NAMALWA (cell line): ENCODE measurements around the gene MRAS.
"Not testable (repeated sequence)": the region's sequence is repeated elsewhere in the genome, so short reads cannot be mapped to it uniquely, and the experiment has no call there.

ENCODE experiments used
- DNase-seq: peaks from one replicate; pipeline ENCODE4 v3.0.0-alpha.2; 2015; ENCODE audit warnings: low spot score

MRAS gene

GRCh38 chr3:138389841-138390581, 41.6 kb downstream of the MRAS start:
- no peak for DNase-seq

GRCh38 chr3:138390582-138390932, 42.2 kb downstream of the MRAS start:
- no peak for DNase-seq

- no peak for DNase-seq
Observed at GRCh38 chr3:138394156-138394555, 45.8 kb downstream of the MRAS start.

- DNase-seq = no peak
Observed at GRCh38 chr3:138394686-138395085, 46.3 kb downstream of the MRAS start.

- DNase-seq = no peak
Observed at GRCh38 chr3:138395865-138396751, 47.7 kb downstream of the MRAS start.

GRCh38 chr3:138396752-138397410, 48.5 kb downstream of the MRAS start:
- DNase-seq = peak; percentile 22

- DNase-seq = no peak
Observed at GRCh38 chr3:138397983-138398382, 49.6 kb downstream of the MRAS start.

- no peak for DNase-seq
Observed at GRCh38 chr3:138398791-138399575, 50.6 kb downstream of the MRAS start.

GRCh38 chr3:138399766-138400165, 51.4 kb downstream of the MRAS start:
- no peak for DNase-seq

- DNase-seq = no peak
Observed at GRCh38 chr3:138400651-138401070, 52.3 kb downstream of the MRAS start.

GRCh38 chr3:138401834-138402233, 53.5 kb downstream of the MRAS start:
- no peak for DNase-seq

GRCh38 chr3:138404121-138404520, 55.7 kb downstream of the MRAS start:
- no peak for DNase-seq

GRCh38 chr3:138405001-138405400, 56.6 kb downstream of the MRAS start:
- no peak for DNase-seq

- DNase-seq = no peak
Observed at GRCh38 chr3:138405486-138405885, 57.1 kb downstream of the MRAS start.

- DNase-seq = no peak
Observed at GRCh38 chr3:138406606-138407005, 58.2 kb downstream of the MRAS start.

GRCh38 chr3:138407236-138407907, 59.0 kb downstream of the MRAS start:
- DNase-seq = no peak

- no peak for DNase-seq
Observed at GRCh38 chr3:138408751-138409570, 60.6 kb downstream of the MRAS start.

- no peak for DNase-seq
Observed at GRCh38 chr3:138412821-138413551, 64.6 kb downstream of the MRAS start.

GRCh38 chr3:138416236-138416635, 67.9 kb downstream of the MRAS start:
- not testable (repeated sequence) for DNase-seq

GRCh38 chr3:138417559-138417982, 69.2 kb downstream of the MRAS start:
- peak; percentile 81 for DNase-seq
